Aorta (tissue), 5 donors: ENCODE results near the gene GFOD1. TPM values are rescaled to one million over a fixed set of nuclear protein-coding genes. Genes with fewer than 3 reads are reported as not detected.

Source experiments
- ATAC-seq: fragments of 200-7000 bp; cut with Tn5 transposase; one replicate; pipeline ENCODE4 v1.9.1; 2022; ENCODE audit warnings: moderate library complexity; ENCODE audit not compliant: low FRiP score
- DNase-seq, 2 donors: peaks; one replicate each; pipeline ENCODE4 v3.0.0-alpha.2; 2020
- H3K27ac ChIP-seq, 2 donors: one replicate each; pipeline ENCODE4 v1.5.1; 2013; ENCODE audit warnings: low read length in 2 of 2, mild to moderate bottlenecking in 2 of 2, moderate library complexity in 2 of 2, control low read depth in 1 of 2, inconsistent platforms in 1 of 2, low read depth in 1 of 2
- H3K27me3 ChIP-seq, 2 donors: one replicate each; pipeline ENCODE4 v1.6.1; 2013; ENCODE audit warnings: control low read depth in 1 of 2, low read length in 1 of 2, mild to moderate bottlenecking in 1 of 2, moderate library complexity in 1 of 2; ENCODE audit not compliant: insufficient read depth in 2 of 2, control insufficient read depth in 1 of 2
- H3K36me3 ChIP-seq, 2 donors: one replicate each; pipeline ENCODE4 v1.6.1; 2013; ENCODE audit warnings: control low read depth in 1 of 2, low read length in 1 of 2, mild to moderate bottlenecking in 1 of 2; ENCODE audit not compliant: insufficient read depth in 2 of 2, control insufficient read depth in 1 of 2
- H3K4me1 ChIP-seq, 2 donors: one replicate each; pipeline ENCODE4 v1.6.1; 2013; ENCODE audit warnings: low read length in 2 of 2, control low read depth in 1 of 2, mild to moderate bottlenecking in 1 of 2, moderate library complexity in 1 of 2; ENCODE audit not compliant: insufficient read depth in 2 of 2, control insufficient read depth in 1 of 2
- H3K4me3 ChIP-seq, 2 donors: one replicate each; pipeline ENCODE4 v1.5.1; 2013; ENCODE audit warnings: low read length in 2 of 2, control low read depth in 1 of 2, mild to moderate bottlenecking in 1 of 2
- H3K9me3 ChIP-seq: one replicate; pipeline ENCODE4 v1.6.1; 2013; ENCODE audit warnings: mild to moderate bottlenecking, low read length; ENCODE audit not compliant: control insufficient read depth
- WGBS, 2 donors: extraction: QIAGEN DNeasy Blood & Tissue Kit; methylation state at CpG; one replicate each; pipeline ENCODE4 v1.1.7; 2013; 5-methylcytosine and 5-hydroxymethylcytosine counted together
- intact Hi-C, 2 donors: fragments of 100-400 bp; cut with DNase I; formaldehyde crosslinking; loops; one replicate each; pipeline versions ENCODE4 v1.14.2 to v1.15.0; 2022
- polyA plus RNA-seq, 2 donors: library from polyadenylated mRNA; stranded (reverse); fragments of 200-250 nt; gene quantifications; one replicate each; pipeline ENCODE4 v1.2.3, GENCODE V29; 2013
- total RNA-seq, 2 donors: library from RNA; stranded (reverse); fragmentation: NEBNext Ultra II Directional; extraction: Animal tissue kit (Norgen Biotek cat#: 25700); gene quantifications; one replicate each; pipeline ENCODE4 v1.2.1, GENCODE V29; 2021
- donor health status: healthy with polysubstance abuse.
- donor health status: Bipolar disorder and iron deficiency.
- donor health status: DM: no; HTN: no; CAD: no.
- donor health status: DM: no; HTN: no; CAD: no.
- donor health status: DM: yes; HTN: yes; CAD: no.

The GFOD1 gene
- total and polyA plus RNA-seq, 4 donors: 1.6 to 17.3 (median 9.2) TPM

DNA sequence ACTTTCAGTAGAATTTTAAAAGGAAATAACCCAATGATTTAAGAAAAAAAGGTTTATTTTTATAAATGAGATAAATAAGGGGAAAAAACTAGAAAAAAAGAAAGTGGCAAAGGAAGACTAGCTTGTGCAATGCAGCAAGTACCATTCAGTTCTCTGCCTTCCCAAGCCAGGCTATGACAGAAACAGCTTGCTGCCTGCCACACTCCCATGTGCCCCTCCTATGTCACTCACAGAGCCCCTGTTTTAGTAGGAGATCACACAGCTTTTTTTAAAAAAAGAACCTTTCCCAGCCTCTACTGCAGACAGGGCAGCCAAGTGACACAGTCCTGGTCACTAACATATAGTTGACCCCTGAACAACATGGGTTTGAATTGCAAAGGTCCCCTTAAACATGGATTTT lies 172.6 kb downstream of the GFOD1 start:
- Histone ChIP-seq H3K36me3 (peaks cover 0 to 5% of the 10 kb centered on the region in 2 donors), H3K9me3 (no peaks in the 10 kb centered on the region), H3K4me1 (peaks cover 0 to 4% of the 10 kb centered on the region in 2 donors), H3K4me3 (no peak overlapping the region), H3K27me3 (no peaks in the 10 kb centered on the region), H3K27ac (no peak overlapping the region)
- DNase-seq: no peak
- intact Hi-C loops: no loop called here
- no peak for ATAC-seq

DNA sequence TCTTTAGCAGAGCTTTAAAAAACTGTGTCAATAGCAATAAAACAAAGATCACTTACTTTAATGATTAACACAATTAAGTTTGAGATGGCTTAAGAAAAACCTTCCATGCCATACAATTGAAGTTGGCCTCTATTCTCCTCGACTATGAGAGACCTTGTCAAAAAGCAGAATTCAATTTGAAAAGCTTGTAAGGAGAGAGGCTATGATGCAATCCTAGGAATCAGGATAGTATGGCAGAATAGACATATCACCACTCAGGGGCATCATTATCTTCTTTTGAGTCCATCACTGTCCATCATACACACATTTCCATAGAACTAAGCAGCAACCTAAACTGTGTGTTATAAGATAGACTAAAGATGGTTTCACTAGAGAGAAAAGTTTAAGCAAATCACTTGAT lies 176.2 kb downstream of the GFOD1 start:
- Histone ChIP-seq H3K4me3 (no peak overlapping the region), H3K27me3 (no peaks in the 10 kb centered on the region), H3K4me1 (peaks cover 0 to 4% of the 10 kb centered on the region in 2 donors), H3K9me3 (no peaks in the 10 kb centered on the region), H3K36me3 (peaks cover 0 to 3% of the 10 kb centered on the region in 2 donors), H3K27ac (no peak overlapping the region)
- DNase-seq: no peak
- 20 to 47% methylated on average over 1 of the region's 1 CpG for WGBS, 2 donors
- no peak for ATAC-seq
- intact Hi-C loops: no loop called here

DNA sequence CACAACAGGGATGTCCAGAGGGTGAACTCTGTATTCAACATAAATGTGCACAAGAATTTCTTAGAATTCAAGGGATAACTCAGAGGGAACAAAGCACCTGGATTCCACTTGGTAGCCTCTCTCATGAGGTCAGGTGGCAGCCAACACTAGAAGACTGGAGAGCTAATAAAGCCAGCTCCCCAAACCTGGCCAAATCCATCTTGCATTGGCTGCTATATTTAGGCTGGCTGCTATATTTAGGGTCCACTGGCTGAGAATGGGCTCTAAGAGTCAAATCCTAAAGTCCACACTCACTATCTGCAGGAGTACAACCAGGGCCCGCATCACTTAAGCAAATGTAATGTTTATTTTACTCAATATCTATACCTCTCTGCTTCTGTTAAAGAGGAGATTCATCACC lies 179.1 kb downstream of the GFOD1 start:
- Histone ChIP-seq H3K4me3 (no peak overlapping the region), H3K4me1 (peaks cover 0 to 4% of the 10 kb centered on the region in 2 donors), H3K36me3 (no peaks in the 10 kb centered on the region), H3K9me3 (no peaks in the 10 kb centered on the region), H3K27ac (no peak overlapping the region), H3K27me3 (no peaks in the 10 kb centered on the region)
- intact Hi-C loops: loop anchor here in 1 of 2 donors (10.0 kb wide), 1 partner anchor 294 kb away; no protein-coding TSS in a partner anchor
- ATAC-seq (no peak), DNase-seq (no peak)
- WGBS, 2 donors: 21 to 39% methylated on average over 1 of the region's 1 CpG

Other genes with a start within 250 kb of the GFOD1 start
- 10 to 100 TPM in 1 of 2 donors, 1 to 10 TPM in 1; 9.9 to 11.6 TPM for gene TBC1D7, start 159.1 kb downstream of the GFOD1 start, total RNA-seq
- 1 to 10 TPM; 6.0 to 8.8 TPM for gene TBC1D7, start 159.1 kb downstream of the GFOD1 start, polyA plus RNA-seq
- gene SIRT5, start 87.0 kb upstream of the GFOD1 start, total RNA-seq: 1 to 10 TPM; 8.1 to 9.8 TPM
- gene SIRT5, start 87.0 kb upstream of the GFOD1 start, polyA plus RNA-seq: 1 to 10 TPM; 5.0 to 6.5 TPM
- 10 to 100 TPM; 47.4 to 54.0 TPM for gene NOL7, start 127.7 kb upstream of the GFOD1 start, total RNA-seq
- gene NOL7, start 127.7 kb upstream of the GFOD1 start, polyA plus RNA-seq: 10 to 100 TPM; 63.1 to 70.0 TPM
- 10 to 100 TPM; 53.2 to 64.5 TPM for gene RANBP9, start 224.2 kb upstream of the GFOD1 start, total RNA-seq
- 10 to 100 TPM; 29.2 to 31.0 TPM for gene RANBP9, start 224.2 kb upstream of the GFOD1 start, polyA plus RNA-seq